Measurements from ENCODE around the gene FBXL14. TPM values are rescaled to one million over a fixed set of nuclear protein-coding genes. Genes with fewer than 3 reads are reported as not detected.

Gene FBXL14
- total and polyA plus RNA-seq, 2 of the 13 experiments (the other 11 are each of a cell fraction or from before 2014, with no cell fraction given) = 7.0 to 7.4 TPM

GRCh38 chr12:1634590-1635191, 40.3 kb upstream of the FBXL14 start:
- H3K9ac ChIP-seq (ENCODE audit: insufficient read depth, low read depth, low read length) = no peak overlapping the region
- 31% methylated on average over 12 of the region's 16 CpGs for WGBS (ENCODE audit: low lambda C conversion rate)
- ATAC-seq = peak; percentile 65
- peak; percentile 27 for DNase-seq (ENCODE audit: low spot score)
- peak overlapping the region; percentile 29; the same call in 1 of the 2 replicates for H3K4me2 ChIP-seq (ENCODE audit: low read depth, low read length)
- intact Hi-C loops (cut with micrococcal nuclease; ENCODE audit: unreplicated experiment) (loop anchor here (1.0 kb wide), 1 partner anchor 157 kb away; no protein-coding TSS in a partner anchor), in situ Hi-C loops (cut with HindIII; ENCODE audit: extremely low pct_ligation_motif_present, low pct_unique_long_range_greater_than_20kb) (no loop called here)
- H3K4me3 ChIP-seq (replicated peaks in 1 of 3; ENCODE audit: insufficient read depth in 1 of 3, low read depth in 2 of 3, low read length in 3 of 3) = no peak overlapping the region
- H4K20me1 ChIP-seq (ENCODE audit: insufficient read depth, low read length) = no peaks in the 10 kb centered on the region
- no peaks in the 10 kb centered on the region for H3K36me3 ChIP-seq (replicated peaks in 1 of 2; ENCODE audit: control insufficient read depth in 1 of 2, insufficient read depth in 2 of 2, low read length in 2 of 2)
- H2AFZ ChIP-seq (ENCODE audit: low read length) = no peak overlapping the region
- ChIA-PET POLR2A (no interaction called here), CTCF (ENCODE audit: low intra/inter-chr PET ratio, low total read pairs) (interaction anchor here (0.9 to 2.2 kb wide), 2 partner anchors 156 to 306 kb away, joined by 3 to 15 read pairs; no protein-coding TSS in a partner anchor)
- peaks cover 30% of the 10 kb centered on the region for H3K4me1 ChIP-seq (ENCODE audit: insufficient read depth, low read length)
- no peak overlapping the region for H3K27ac ChIP-seq (ENCODE audit: extremely low read length, insufficient read depth, low read length)
- H3K27me3 ChIP-seq (ENCODE audit: control insufficient read depth in 1 of 2, insufficient read depth in 2 of 2, low read length in 2 of 2) = peaks cover 6 to 65% of the 10 kb centered on the region in 2 experiments; a peak in 4 of 5 replicates
- no peaks in the 10 kb centered on the region for H3K9me3 ChIP-seq (ENCODE audit: low read length)
- BruUV-seq (replicated peaks) = no TSS peak
- H3K79me2 ChIP-seq (ENCODE audit: insufficient read depth, low read length) = no peaks in the 10 kb centered on the region
- FAIRE-seq = peak; percentile 40
- no peak for TF ChIP-seq THAP11 (CRISPR knock-in tag; IDR thresholded peaks at IDR 0.05)
- TF ChIP-seq, protein P1, sequence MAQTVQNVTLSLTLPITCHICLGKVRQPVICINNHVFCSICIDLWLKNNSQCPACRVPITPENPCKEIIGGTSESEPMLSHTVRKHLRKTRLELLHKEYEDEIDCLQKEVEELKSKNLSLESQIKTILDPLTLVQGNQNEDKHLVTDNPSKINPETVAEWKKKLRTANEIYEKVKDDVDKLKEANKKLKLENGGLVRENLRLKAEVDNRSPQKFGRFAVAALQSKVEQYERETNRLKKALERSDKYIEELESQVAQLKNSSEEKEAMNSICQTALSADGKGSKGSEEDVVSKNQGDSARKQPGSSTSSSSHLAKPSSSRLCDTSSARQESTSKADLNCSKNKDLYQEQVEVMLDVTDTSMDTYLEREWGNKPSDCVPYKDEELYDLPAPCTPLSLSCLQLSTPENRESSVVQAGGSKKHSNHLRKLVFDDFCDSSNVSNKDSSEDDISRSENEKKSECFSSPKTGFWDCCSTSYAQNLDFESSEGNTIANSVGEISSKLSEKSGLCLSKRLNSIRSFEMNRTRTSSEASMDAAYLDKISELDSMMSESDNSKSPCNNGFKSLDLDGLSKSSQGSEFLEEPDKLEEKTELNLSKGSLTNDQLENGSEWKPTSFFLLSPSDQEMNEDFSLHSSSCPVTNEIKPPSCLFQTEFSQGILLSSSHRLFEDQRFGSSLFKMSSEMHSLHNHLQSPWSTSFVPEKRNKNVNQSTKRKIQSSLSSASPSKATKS (CRISPR knock-in tag; IDR thresholded peaks at IDR 0.05) = no peak
- TF ChIP-seq HOXA9 (CRISPR knock-in tag; IDR thresholded peaks at IDR 0.05; ENCODE audit: borderline replicate concordance) = no peak
- peak; percentile 93 for TF ChIP-seq ZNF263 (CRISPR knock-in tag; IDR thresholded peaks at IDR 0.05)
- TF ChIP-seq CREB3 (CRISPR knock-in tag; IDR thresholded peaks at IDR 0.05) = no peak
- peak; percentile 65; the same call in 1 of the 2 replicates for TF ChIP-seq KDM2A (CRISPR knock-in tag; IDR thresholded peaks at IDR 0.05; ENCODE audit: borderline replicate concordance, low read depth)
- no peak for TF ChIP-seq ZNF546 (CRISPR knock-in tag; conservative IDR thresholded peaks at IDR 0.05)
- no peak for TF ChIP-seq HMGXB4 (CRISPR knock-in tag; IDR thresholded peaks at IDR 0.05; ENCODE audit: borderline replicate concordance in 1 of 2, low read depth in 1 of 2)
- no peak for TF ChIP-seq NFYC (CRISPR knock-in tag; IDR thresholded peaks at IDR 0.05)
- TF ChIP-seq EP300 (IDR thresholded peaks at IDR 0.05; ENCODE audit: low read depth in 2 of 2, low read length in 2 of 2) = no peak
- TF ChIP-seq EP300 (CRISPR knock-in tag; IDR thresholded peaks at IDR 0.05; ENCODE audit: borderline replicate concordance) = no peak
- TF ChIP-seq SMC3 (IDR thresholded peaks at IDR 0.05; ENCODE audit: low read length) = peak; percentile 46
- TF ChIP-seq SUZ12 (IDR thresholded peaks at IDR 0.05; ENCODE audit: low read depth, low read length) = no peak
- no peak for TF ChIP-seq ZNF282 (IDR thresholded peaks at IDR 0.05; ENCODE audit: partially characterized antibody)
- TF ChIP-seq ZNF205 (CRISPR knock-in tag; IDR thresholded peaks at IDR 0.05) = no peak
- TF ChIP-seq, protein P2, sequence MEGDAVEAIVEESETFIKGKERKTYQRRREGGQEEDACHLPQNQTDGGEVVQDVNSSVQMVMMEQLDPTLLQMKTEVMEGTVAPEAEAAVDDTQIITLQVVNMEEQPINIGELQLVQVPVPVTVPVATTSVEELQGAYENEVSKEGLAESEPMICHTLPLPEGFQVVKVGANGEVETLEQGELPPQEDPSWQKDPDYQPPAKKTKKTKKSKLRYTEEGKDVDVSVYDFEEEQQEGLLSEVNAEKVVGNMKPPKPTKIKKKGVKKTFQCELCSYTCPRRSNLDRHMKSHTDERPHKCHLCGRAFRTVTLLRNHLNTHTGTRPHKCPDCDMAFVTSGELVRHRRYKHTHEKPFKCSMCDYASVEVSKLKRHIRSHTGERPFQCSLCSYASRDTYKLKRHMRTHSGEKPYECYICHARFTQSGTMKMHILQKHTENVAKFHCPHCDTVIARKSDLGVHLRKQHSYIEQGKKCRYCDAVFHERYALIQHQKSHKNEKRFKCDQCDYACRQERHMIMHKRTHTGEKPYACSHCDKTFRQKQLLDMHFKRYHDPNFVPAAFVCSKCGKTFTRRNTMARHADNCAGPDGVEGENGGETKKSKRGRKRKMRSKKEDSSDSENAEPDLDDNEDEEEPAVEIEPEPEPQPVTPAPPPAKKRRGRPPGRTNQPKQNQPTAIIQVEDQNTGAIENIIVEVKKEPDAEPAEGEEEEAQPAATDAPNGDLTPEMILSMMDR (CRISPR knock-in tag; IDR thresholded peaks at IDR 0.05) = peak; percentile 86

Data from HepG2 (cell line).